SKM-1 treated with dmso at 0.1 percent for 144 hours (cell line): Measurements from ENCODE around the gene TSPYL6.
A peak's percentile ranks its signal among the peaks of the same experiment; 100 is the strongest.
"Not testable (repeated sequence)": the region's sequence is repeated elsewhere in the genome, so short reads cannot be mapped to it uniquely, and the experiment has no call there.

Source experiments
- DNase-seq: peaks from one replicate; lab custom pipeline; 2025; ENCODE audit not compliant: unreplicated experiment; lab: John Stamatoyannopoulos, UW

Gene TSPYL6

DNA sequence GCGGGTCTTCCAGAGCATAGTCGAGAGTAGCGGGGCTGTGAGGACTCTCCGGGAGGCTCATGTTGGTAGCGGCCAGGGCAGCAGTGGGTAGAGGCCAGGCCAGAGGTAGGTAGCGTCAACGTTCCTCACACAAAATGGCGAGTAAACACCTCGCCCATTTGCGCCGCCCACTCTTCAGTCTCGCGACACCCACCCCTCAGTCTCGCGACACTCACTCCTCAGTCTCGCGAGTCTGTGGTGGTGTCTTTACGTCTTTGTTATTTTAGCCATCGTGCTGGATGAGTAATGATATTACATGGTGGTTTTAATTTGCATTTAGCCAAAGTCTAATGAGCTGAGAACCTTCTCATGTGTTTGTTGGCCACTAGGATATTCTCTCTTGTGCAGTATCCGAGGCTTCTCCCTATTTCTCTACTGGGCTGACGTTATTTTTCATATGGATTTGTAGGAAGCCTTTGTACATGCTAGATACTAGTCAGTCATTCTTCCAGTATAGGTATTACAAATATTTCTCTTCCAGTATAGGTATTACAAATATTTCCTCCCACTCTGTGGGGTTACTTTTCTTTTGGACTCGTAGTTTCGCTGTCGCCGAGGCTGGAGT is at the start of gene TSPYL6:
TSPYL6 (minus strand) TSS at position 139 of the 604 bp plus-strand sequence; CDS start at position 61, 78 bp downstream.
- DNase-seq = no peak

- DNase-seq = no peak
These were observed 47.6 kb upstream of the TSPYL6 start for GRCh38 chr2:54303631-54304030.

DNA sequence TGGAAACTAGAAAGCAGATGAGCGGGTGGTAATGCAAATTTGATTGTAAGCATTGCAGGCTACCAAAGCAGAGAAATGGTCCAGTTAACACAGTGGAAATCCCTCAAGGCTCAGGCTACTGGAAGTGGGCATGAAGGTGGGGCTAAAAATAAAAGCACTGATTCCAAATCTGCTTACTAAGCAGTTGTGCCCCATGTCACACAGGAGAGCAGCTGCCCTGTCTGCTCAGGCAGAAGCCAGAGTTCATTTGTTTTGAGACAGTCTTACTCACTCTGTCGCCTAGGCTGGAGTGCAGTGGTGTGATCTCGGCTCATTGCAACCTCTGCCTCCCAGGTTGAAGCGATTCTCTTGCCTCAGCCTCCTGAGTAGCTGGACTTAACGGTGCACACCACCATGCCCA is 42.5 kb upstream of the TSPYL6 start:
- DNase-seq = no peak

DNA sequence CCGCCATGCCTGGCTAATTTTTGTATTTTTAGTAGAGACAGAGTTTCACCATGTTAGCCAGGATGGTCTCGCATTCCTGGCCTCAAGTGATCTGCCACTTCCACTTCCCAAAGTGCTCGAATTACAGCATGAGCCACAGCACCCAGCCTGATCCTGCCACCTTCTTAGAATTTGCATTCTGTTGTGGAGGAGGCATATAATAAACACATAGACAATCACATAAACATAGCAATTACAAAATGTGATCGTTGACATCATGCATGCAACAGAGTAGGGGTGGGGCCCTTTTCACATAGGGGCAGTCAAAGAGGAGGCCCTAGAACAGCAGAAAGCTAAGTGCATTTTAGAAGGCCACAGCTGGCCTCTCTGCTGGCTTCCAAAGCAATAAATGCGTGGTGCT is 39.9 kb upstream of the TSPYL6 start:
- no peak for DNase-seq

- DNase-seq = not testable (repeated sequence)
These were observed 38.6 kb upstream of the TSPYL6 start for GRCh38 chr2:54294665-54295064.

DNA sequence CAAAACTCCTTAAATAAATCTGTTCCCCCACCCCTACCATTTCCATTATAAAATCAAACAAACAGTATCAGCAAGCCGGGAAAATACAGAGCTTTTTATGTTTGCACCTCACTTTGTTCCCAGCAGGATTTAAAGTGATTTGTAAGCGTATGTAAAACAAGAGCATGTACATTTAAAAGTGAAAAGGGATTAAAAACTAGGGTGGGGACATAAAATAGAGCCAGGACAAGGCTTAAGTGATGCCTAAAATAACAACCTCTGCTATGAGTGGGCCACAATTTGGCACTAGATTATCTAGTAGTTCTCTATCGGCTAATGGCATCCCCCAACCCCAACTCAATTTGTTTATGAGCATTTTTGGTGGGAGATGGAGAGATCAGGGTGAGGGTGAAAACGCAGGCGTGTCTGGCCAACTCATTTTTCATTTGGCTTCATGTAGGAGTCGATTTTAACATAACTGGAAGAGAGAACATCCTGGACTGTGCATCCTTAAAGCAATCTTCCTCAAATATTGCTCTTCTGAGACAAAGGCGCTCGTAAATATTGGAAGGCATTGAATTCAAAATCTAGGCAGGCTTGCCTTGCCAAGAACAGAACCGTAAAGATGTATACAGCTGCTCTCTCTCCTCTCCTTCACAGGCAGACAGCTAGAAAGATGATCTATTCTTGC is 34.5 kb upstream of the TSPYL6 start:
- DNase-seq = no peak

DNA sequence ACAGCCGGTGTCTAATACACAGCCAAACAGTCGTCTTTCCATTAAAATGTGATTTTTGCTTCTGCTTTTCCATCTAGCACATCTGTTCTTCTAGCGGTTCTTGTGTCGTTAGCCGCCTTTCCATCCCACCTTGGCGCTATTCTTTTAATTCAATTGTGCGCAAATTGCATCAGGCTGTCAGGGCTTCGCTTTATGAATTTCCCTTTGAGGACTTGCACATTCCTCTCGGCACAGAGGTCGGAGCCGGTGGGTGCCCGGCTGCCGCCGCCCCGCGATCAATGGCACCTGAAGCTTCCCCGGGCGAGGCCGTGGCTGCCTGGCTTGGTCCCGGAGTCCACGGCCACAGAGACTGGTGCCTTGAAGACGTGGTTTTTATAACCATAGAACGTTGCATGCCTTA is 33.9 kb upstream of the TSPYL6 start:
- no peak for DNase-seq

GRCh38 chr2:54287532-54287931 is 31.5 kb upstream of the TSPYL6 start:
- DNase-seq = no peak

- DNase-seq = no peak
These were observed 29.4 kb upstream of the TSPYL6 start for GRCh38 chr2:54285451-54285850.

- no peak for DNase-seq
These were observed 28.8 kb upstream of the TSPYL6 start for GRCh38 chr2:54284826-54285225.

DNA sequence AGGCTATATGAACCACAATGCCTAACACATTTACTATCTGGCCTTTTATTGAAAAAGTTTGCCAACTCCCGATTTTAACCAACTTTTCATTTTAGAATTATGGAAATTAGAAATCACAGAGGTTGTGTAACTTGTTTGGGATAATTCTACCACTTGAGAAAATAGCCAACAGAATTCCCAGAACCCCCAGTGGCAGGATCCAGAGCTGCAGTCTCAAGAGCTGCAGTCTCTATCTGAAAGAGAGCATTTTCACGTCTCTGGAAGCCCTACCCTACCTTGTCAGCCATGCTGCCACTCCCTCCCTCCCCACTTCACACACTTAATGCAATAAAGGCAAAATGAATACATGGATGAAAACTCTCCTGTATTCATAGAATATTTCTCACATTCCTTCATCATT is 23.4 kb upstream of the TSPYL6 start:
- DNase-seq = no peak

GRCh38 chr2:54275541-54275940 is 19.5 kb upstream of the TSPYL6 start:
- DNase-seq = no peak

GRCh38 chr2:54274781-54275242 is 18.8 kb upstream of the TSPYL6 start:
- DNase-seq = no peak

DNA sequence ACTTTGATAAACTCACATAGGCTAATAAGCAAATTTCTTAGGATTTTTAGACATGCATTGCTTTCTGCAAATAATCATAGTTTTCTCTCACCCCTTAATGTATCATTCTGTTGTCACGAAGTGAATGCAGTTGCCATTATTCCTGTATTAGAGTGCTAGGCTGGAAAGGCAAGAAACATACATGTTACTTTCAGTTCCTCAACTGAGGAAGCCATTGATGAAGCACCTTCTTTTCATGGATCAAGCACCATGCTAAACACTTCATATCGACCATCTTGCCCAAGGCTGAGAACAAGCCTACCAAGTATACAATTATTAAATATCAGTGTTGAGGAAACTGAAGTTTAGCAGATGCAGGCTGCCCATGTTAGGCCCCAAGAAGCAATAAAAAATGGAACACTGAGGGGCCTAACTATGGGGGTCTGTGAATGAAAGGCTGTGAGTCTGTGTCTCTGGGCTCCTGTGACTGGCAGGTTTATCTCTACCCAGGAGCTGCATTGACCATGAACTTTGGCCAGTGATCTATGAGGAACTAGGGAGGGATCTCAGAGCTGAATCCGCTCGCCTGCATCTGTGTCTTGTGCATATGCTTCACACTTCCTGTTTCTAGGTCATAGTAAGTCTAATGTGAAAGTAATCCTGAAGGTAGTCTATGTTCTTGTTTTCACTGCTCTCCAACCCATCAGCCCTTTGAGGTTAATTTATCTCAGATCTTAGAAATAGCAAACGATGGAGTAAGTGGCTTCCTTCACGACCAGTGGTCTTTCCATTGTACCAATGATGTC is 16.0 kb upstream of the TSPYL6 start:
- peak; percentile 38 for DNase-seq

- DNase-seq = no peak
These were observed 15.2 kb upstream of the TSPYL6 start for GRCh38 chr2:54271189-54271588.

DNA sequence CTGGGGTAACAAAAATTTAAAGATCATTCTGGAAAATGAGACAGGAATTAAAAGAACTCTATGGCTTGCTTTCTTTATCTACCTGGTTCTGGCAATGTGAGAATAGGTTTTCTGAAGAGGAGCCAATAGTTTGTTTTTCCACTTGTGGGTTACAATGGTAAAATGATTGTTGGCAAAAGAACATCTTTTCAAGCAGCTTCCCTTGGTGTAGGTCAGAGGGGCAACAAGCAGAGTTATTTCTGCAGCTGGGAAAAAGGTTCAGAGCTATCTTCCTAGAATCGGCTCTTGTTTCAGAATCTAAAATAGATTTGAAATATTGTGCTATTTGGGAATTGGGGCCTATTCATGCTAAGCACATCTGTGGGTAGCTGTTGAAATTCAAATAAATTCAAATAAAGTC is 11.5 kb upstream of the TSPYL6 start:
- DNase-seq = no peak

- not testable (repeated sequence) for DNase-seq
These were observed 9.1 kb upstream of the TSPYL6 start for GRCh38 chr2:54265081-54265480.

DNA sequence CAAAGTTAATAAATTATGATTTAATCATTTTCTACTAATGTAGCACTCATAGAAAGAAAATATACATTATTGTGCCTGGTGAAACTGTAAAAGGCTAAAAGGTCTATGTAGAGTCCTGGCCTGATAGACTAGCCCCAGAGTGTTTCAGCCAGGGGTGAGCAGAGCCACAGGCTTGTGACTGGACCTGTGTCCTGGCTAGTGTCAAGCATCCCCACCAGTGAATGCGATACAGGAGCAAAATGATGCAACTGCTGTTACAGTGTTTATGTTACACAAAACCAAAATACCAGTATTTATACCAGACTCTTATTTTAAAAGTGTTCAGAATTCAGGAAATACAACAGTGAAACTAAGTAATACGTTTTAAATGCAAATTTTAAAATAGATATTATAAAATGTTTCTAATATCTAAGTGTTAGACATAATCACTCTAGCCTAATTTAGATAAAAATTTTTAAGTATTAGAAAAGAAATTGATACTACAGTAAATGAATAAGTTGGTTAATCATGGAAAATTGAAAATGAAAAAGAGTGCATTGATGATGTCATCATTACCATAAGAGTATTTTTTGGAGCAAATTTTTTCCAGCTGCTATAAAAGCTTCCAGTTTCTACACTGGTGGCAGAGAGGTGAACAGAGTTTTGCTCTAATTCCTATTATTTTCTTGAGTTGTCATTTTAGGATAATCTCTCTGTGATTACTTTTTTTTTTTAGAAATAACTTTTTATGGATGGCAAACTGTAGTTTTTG is 6.2 kb upstream of the TSPYL6 start:
- no peak for DNase-seq

DNA sequence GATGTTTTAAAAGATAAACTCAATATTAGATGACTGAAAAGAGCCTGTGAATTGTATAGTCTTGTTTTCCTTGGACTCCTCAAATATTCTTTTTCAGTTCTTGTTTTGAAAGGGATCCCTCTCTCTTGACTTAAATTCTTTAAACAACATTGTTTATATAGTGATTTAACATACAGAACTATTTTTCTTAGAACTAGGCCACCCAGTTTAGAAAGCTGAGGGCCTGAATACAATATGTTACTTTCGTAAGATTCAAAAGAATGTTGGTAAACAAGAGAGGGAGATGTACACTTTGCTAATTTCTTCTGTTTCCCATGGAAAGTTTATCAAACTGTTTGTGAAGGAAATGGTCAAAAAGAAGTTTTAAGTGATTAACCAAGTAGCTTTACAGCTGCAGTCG is 5.5 kb upstream of the TSPYL6 start:
- no peak for DNase-seq

GRCh38 chr2:54260241-54260595 is 4.2 kb upstream of the TSPYL6 start:
- DNase-seq = no peak

- DNase-seq = no peak
These were observed 3.6 kb upstream of the TSPYL6 start for GRCh38 chr2:54259413-54260240.
